Measurements from ENCODE around the gene UCHL3. TPM values are rescaled to one million over a fixed set of nuclear protein-coding genes. Genes with fewer than 3 reads are reported as not detected.

The UCHL3 gene
- total RNA-seq, 1 donor from 2014 or later: 50.6 TPM

- Mint-ChIP-seq H3K27me3 (no peaks in the 10 kb centered on the region), H3K9me3 (no peaks in the 10 kb centered on the region), H3K4me3 (no peak overlapping the region), H3K36me3 (ENCODE audit: low read depth) (peaks cover 8% of the 10 kb centered on the region), H3K27ac (no peak overlapping the region), H3K4me1 (no peaks in the 10 kb centered on the region)
- intact Hi-C loops (cut with micrococcal nuclease): no loop called here
- no peak for DNase-seq
Observed at GRCh38 chr13:75620020-75620419, 70.4 kb downstream of the UCHL3 start.

GRCh38 chr13:75621147-75621546 is 71.6 kb downstream of the UCHL3 start:
- no peaks in the 10 kb centered on the region for H3K9me3 Mint-ChIP-seq
- DNase-seq: no peak
- H3K27ac Mint-ChIP-seq: no peak overlapping the region
- no peaks in the 10 kb centered on the region for H3K4me1 Mint-ChIP-seq
- no peaks in the 10 kb centered on the region for H3K27me3 Mint-ChIP-seq
- H3K36me3 Mint-ChIP-seq (ENCODE audit: low read depth): peaks cover 10% of the 10 kb centered on the region
- H3K4me3 Mint-ChIP-seq: no peak overlapping the region
- intact Hi-C loops (cut with micrococcal nuclease): no loop called here

- H3K27ac Mint-ChIP-seq: no peak overlapping the region
- no peaks in the 10 kb centered on the region for H3K27me3 Mint-ChIP-seq
- DNase-seq: no peak
- intact Hi-C loops (cut with micrococcal nuclease): no loop called here
- no peak overlapping the region for H3K4me3 Mint-ChIP-seq
- peaks cover 3% of the 10 kb centered on the region for H3K4me1 Mint-ChIP-seq
- H3K36me3 Mint-ChIP-seq (ENCODE audit: low read depth): peaks cover 4% of the 10 kb centered on the region
- no peaks in the 10 kb centered on the region for H3K9me3 Mint-ChIP-seq
Observed at GRCh38 chr13:75628801-75629200, 79.2 kb downstream of the UCHL3 start.

GRCh38 chr13:75633285-75633684 is 83.7 kb downstream of the UCHL3 start:
- H3K27me3 Mint-ChIP-seq: peaks cover 16% of the 10 kb centered on the region
- H3K4me1 Mint-ChIP-seq: peaks cover 12% of the 10 kb centered on the region
- intact Hi-C loops (cut with micrococcal nuclease): no loop called here
- no peaks in the 10 kb centered on the region for H3K36me3 Mint-ChIP-seq (ENCODE audit: low read depth)
- peak overlapping the region; percentile 3 for H3K27ac Mint-ChIP-seq
- H3K9me3 Mint-ChIP-seq: no peaks in the 10 kb centered on the region
- no peak for DNase-seq
- no peak overlapping the region for H3K4me3 Mint-ChIP-seq

- Mint-ChIP-seq H3K27ac (no peak overlapping the region), H3K4me1 (peaks cover 12% of the 10 kb centered on the region), H3K36me3 (ENCODE audit: low read depth) (peaks cover 1% of the 10 kb centered on the region), H3K9me3 (no peaks in the 10 kb centered on the region), H3K27me3 (peaks cover 21% of the 10 kb centered on the region), H3K4me3 (peak overlapping the region; percentile 44)
- intact Hi-C loops (cut with micrococcal nuclease): loop anchor here (5.0 kb wide), 3 partner anchors 83 to 148 kb away; no protein-coding TSS in a partner anchor
- DNase-seq: peak; percentile 58
Observed at GRCh38 chr13:75635101-75635827, 85.7 kb downstream of the UCHL3 start.

- Mint-ChIP-seq H3K4me3 (peak within 1 kb of the TSS; percentile 79), H3K27me3 (peaks cover 21% of the 10 kb centered on the region), H3K27ac (no peak within 1 kb of the TSS), H3K36me3 (ENCODE audit: low read depth) (peaks cover 1% of the 10 kb centered on the region), H3K4me1 (peaks cover 14% of the 10 kb centered on the region), H3K9me3 (no peaks in the 10 kb centered on the region)
- DNase-seq: peak; percentile 84
- intact Hi-C loops (cut with micrococcal nuclease): loop anchor here (5.0 kb wide), 3 partner anchors 84 to 149 kb away; no protein-coding TSS in a partner anchor
Observed at GRCh38 chr13:75635828-75636435, 86.3 kb downstream of the UCHL3 start, which contains the start of gene LMO7. Gene LMO7, plus strand, starts transcription at chr13:75636330. Its CDS starts 328 bp downstream, at chr13:75636658.

- DNase-seq: peak; percentile 84
- H3K27ac Mint-ChIP-seq: no peak overlapping the region
- intact Hi-C loops (cut with micrococcal nuclease): loop anchor here (5.0 kb wide), 3 partner anchors 84 to 149 kb away; no protein-coding TSS in a partner anchor
- H3K27me3 Mint-ChIP-seq: peaks cover 21% of the 10 kb centered on the region
- H3K4me3 Mint-ChIP-seq: peak overlapping the region; percentile 79
- H3K36me3 Mint-ChIP-seq (ENCODE audit: low read depth): peaks cover 1% of the 10 kb centered on the region
- H3K4me1 Mint-ChIP-seq: peaks cover 16% of the 10 kb centered on the region
- no peaks in the 10 kb centered on the region for H3K9me3 Mint-ChIP-seq
Observed at GRCh38 chr13:75636436-75637180, 87.0 kb downstream of the UCHL3 start.

GRCh38 chr13:75637181-75637750 is 87.7 kb downstream of the UCHL3 start:
- Mint-ChIP-seq H3K27ac (no peak overlapping the region), H3K36me3 (ENCODE audit: low read depth) (peaks cover 1% of the 10 kb centered on the region), H3K9me3 (no peaks in the 10 kb centered on the region), H3K4me1 (peaks cover 16% of the 10 kb centered on the region), H3K4me3 (peak overlapping the region; percentile 79), H3K27me3 (peaks cover 21% of the 10 kb centered on the region)
- intact Hi-C loops (cut with micrococcal nuclease): loop anchor here (5.0 kb wide), 3 partner anchors 85 to 150 kb away; no protein-coding TSS in a partner anchor
- DNase-seq: no peak

- Mint-ChIP-seq H3K9me3 (no peaks in the 10 kb centered on the region), H3K27ac (no peak overlapping the region), H3K4me1 (peaks cover 13% of the 10 kb centered on the region), H3K4me3 (no peak overlapping the region), H3K27me3 (peaks cover 21% of the 10 kb centered on the region), H3K36me3 (ENCODE audit: low read depth) (peaks cover 1% of the 10 kb centered on the region)
- intact Hi-C loops (cut with micrococcal nuclease): loop anchor here (5.0 kb wide), 3 partner anchors 87 to 152 kb away; no protein-coding TSS in a partner anchor
- DNase-seq: no peak
Observed at GRCh38 chr13:75639454-75639853, 89.9 kb downstream of the UCHL3 start.

GRCh38 chr13:75641026-75641425 is 91.4 kb downstream of the UCHL3 start:
- no peak overlapping the region for H3K27ac Mint-ChIP-seq
- DNase-seq: no peak
- H3K4me1 Mint-ChIP-seq: peaks cover 11% of the 10 kb centered on the region
- H3K36me3 Mint-ChIP-seq (ENCODE audit: low read depth): peaks cover 1% of the 10 kb centered on the region
- no peaks in the 10 kb centered on the region for H3K9me3 Mint-ChIP-seq
- peaks cover 17% of the 10 kb centered on the region for H3K27me3 Mint-ChIP-seq
- H3K4me3 Mint-ChIP-seq: no peak overlapping the region
- intact Hi-C loops (cut with micrococcal nuclease): no loop called here

- Mint-ChIP-seq H3K4me1 (peaks cover 5% of the 10 kb centered on the region), H3K27me3 (peaks cover 7% of the 10 kb centered on the region), H3K27ac (no peak overlapping the region), H3K36me3 (ENCODE audit: low read depth) (peaks cover 1% of the 10 kb centered on the region), H3K4me3 (no peak overlapping the region), H3K9me3 (no peaks in the 10 kb centered on the region)
- DNase-seq: no peak
- intact Hi-C loops (cut with micrococcal nuclease): no loop called here
Observed at GRCh38 chr13:75643182-75643581, 93.6 kb downstream of the UCHL3 start.

- Mint-ChIP-seq H3K27me3 (peaks cover 4% of the 10 kb centered on the region), H3K27ac (no peak overlapping the region), H3K36me3 (ENCODE audit: low read depth) (peaks cover 1% of the 10 kb centered on the region), H3K9me3 (no peaks in the 10 kb centered on the region), H3K4me1 (peaks cover 4% of the 10 kb centered on the region), H3K4me3 (no peak overlapping the region)
- no peak for DNase-seq
- intact Hi-C loops (cut with micrococcal nuclease): no loop called here
Observed at GRCh38 chr13:75643693-75644092, 94.1 kb downstream of the UCHL3 start.

GRCh38 chr13:75645141-75645540 is 95.5 kb downstream of the UCHL3 start:
- H3K4me1 Mint-ChIP-seq: peaks cover 6% of the 10 kb centered on the region
- H3K27ac Mint-ChIP-seq: no peak overlapping the region
- no peaks in the 10 kb centered on the region for H3K27me3 Mint-ChIP-seq
- H3K4me3 Mint-ChIP-seq: no peak overlapping the region
- H3K36me3 Mint-ChIP-seq (ENCODE audit: low read depth): no peaks in the 10 kb centered on the region
- H3K9me3 Mint-ChIP-seq: no peaks in the 10 kb centered on the region
- intact Hi-C loops (cut with micrococcal nuclease): no loop called here
- no peak for DNase-seq
